ENCODE results near the gene GPC3. TPM values are rescaled to one million over a fixed set of nuclear protein-coding genes. Genes with fewer than 3 reads are reported as not detected.

GPC3 gene
- total RNA-seq, 1 donor from 2014 or later: not detected

GRCh38 chrX:133537142-133537541 lies 448.3 kb downstream of the GPC3 start:
- Mint-ChIP-seq H3K27ac (no peak overlapping the region), H3K4me3 (no peak overlapping the region), H3K9me3 (no peaks in the 10 kb centered on the region), H3K27me3 (peaks cover 2% of the 10 kb centered on the region), H3K36me3 (ENCODE audit: low read depth) (no peaks in the 10 kb centered on the region), H3K4me1 (no peaks in the 10 kb centered on the region)
- DNase-seq: no peak
- no peak for ATAC-seq (ENCODE audit: low read depth)
- ChIA-PET POLR2A (no interaction called here), CTCF (no interaction called here)
- no peak for TF ChIP-seq CTCF (IDR thresholded peaks at IDR 0.05)
- intact Hi-C loops (cut with micrococcal nuclease): no loop called here

GRCh38 chrX:133535066-133535465 lies 450.3 kb downstream of the GPC3 start:
- H3K27ac Mint-ChIP-seq: no peak overlapping the region
- no peak for TF ChIP-seq CTCF (IDR thresholded peaks at IDR 0.05)
- no peaks in the 10 kb centered on the region for H3K9me3 Mint-ChIP-seq
- H3K27me3 Mint-ChIP-seq: peaks cover 2% of the 10 kb centered on the region
- H3K4me3 Mint-ChIP-seq: no peak overlapping the region
- H3K36me3 Mint-ChIP-seq (ENCODE audit: low read depth): no peaks in the 10 kb centered on the region
- H3K4me1 Mint-ChIP-seq: no peaks in the 10 kb centered on the region
- DNase-seq: no peak
- intact Hi-C loops (cut with micrococcal nuclease): no loop called here
- POLR2A ChIA-PET: no interaction called here
- no peak for ATAC-seq (ENCODE audit: low read depth)
- CTCF ChIA-PET: no interaction called here

GRCh38 chrX:133534172-133534571 lies 451.2 kb downstream of the GPC3 start:
- intact Hi-C loops (cut with micrococcal nuclease): no loop called here
- H3K36me3 Mint-ChIP-seq (ENCODE audit: low read depth): no peaks in the 10 kb centered on the region
- no peaks in the 10 kb centered on the region for H3K4me1 Mint-ChIP-seq
- peaks cover 2% of the 10 kb centered on the region for H3K27me3 Mint-ChIP-seq
- H3K9me3 Mint-ChIP-seq: no peaks in the 10 kb centered on the region
- ATAC-seq (ENCODE audit: low read depth): no peak
- no peak overlapping the region for H3K27ac Mint-ChIP-seq
- ChIA-PET CTCF (no interaction called here), POLR2A (no interaction called here)
- H3K4me3 Mint-ChIP-seq: no peak overlapping the region
- TF ChIP-seq CTCF (IDR thresholded peaks at IDR 0.05): no peak
- no peak for DNase-seq

- Mint-ChIP-seq H3K9me3 (no peaks in the 10 kb centered on the region), H3K4me1 (no peaks in the 10 kb centered on the region), H3K27ac (no peak overlapping the region), H3K36me3 (ENCODE audit: low read depth) (no peaks in the 10 kb centered on the region), H3K4me3 (no peak overlapping the region), H3K27me3 (peaks cover 2% of the 10 kb centered on the region)
- intact Hi-C loops (cut with micrococcal nuclease): no loop called here
- TF ChIP-seq CTCF (IDR thresholded peaks at IDR 0.05): no peak
- ATAC-seq (ENCODE audit: low read depth) (no peak), DNase-seq (no peak)
- ChIA-PET POLR2A (no interaction called here), CTCF (no interaction called here)
These were observed 452.1 kb downstream of the GPC3 start for GRCh38 chrX:133533249-133533648.

- ATAC-seq (ENCODE audit: low read depth) (no peak), DNase-seq (no peak)
- H3K27ac Mint-ChIP-seq: no peak overlapping the region
- ChIA-PET POLR2A (no interaction called here), CTCF (no interaction called here)
- no peaks in the 10 kb centered on the region for H3K4me1 Mint-ChIP-seq
- no peak for TF ChIP-seq CTCF (IDR thresholded peaks at IDR 0.05)
- H3K4me3 Mint-ChIP-seq: no peak overlapping the region
- no peaks in the 10 kb centered on the region for H3K36me3 Mint-ChIP-seq (ENCODE audit: low read depth)
- intact Hi-C loops (cut with micrococcal nuclease): no loop called here
- H3K27me3 Mint-ChIP-seq: no peaks in the 10 kb centered on the region
- no peaks in the 10 kb centered on the region for H3K9me3 Mint-ChIP-seq
These were observed 454.4 kb downstream of the GPC3 start for GRCh38 chrX:133530960-133531359.

All from activated B cell treated with CpG ODN at 0.5 μM for 24 hours (primary cell).